Measurements from ENCODE around the gene MMP14. TPM values are rescaled to one million over a fixed set of nuclear protein-coding genes. Genes with fewer than 3 reads are reported as not detected.

Gene MMP14
- total and polyA plus RNA-seq, 9 of the 15 experiments (the other 6 are each of a cell fraction or from before 2014, with no cell fraction given) = 0.36 to 5.8 (median 1.3) TPM; not detected in 2

DNA sequence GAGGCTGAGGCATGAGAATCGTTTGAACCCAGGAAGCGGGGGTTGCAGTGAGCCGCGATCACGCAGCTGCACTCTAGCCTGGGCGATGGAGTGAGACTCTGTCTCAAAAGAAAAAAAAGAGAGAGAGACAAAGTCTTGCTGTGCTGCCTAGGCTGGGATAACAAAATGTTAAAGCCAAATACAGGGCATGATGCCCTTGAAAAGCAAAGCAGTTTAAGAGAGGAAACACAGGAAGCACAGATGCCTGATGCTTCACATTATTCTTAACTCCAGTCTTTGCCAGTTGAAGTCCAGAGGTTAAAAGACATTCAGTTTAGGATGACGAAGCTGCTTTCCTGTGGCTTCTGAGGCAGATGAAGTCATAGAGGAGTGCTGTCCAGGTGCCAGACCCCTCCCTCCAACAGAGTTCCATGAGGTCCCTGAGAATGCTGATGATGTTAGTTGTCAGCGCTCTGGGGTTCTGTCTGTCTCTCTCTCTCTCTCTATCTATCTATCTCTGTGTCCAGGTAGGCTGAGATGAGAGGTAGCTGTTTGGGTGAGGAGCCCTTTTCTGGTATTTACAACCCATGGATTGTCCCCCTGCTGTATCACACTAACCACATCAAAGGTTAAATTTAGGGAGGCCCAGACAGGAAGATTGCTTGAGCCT is 11.6 kb upstream of the MMP14 start (continued):
- TF ChIP-seq, protein P1, sequence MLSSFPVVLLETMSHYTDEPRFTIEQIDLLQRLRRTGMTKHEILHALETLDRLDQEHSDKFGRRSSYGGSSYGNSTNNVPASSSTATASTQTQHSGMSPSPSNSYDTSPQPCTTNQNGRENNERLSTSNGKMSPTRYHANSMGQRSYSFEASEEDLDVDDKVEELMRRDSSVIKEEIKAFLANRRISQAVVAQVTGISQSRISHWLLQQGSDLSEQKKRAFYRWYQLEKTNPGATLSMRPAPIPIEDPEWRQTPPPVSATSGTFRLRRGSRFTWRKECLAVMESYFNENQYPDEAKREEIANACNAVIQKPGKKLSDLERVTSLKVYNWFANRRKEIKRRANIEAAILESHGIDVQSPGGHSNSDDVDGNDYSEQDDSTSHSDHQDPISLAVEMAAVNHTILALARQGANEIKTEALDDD (IDR thresholded peaks at IDR 0.05) = peak; percentile 52; the same call in 1 of the 2 replicates
- TF ChIP-seq ZNF592 (IDR thresholded peaks at IDR 0.05) = peak; percentile 77
- TF ChIP-seq SAFB (IDR thresholded peaks at IDR 0.05; ENCODE audit: borderline replicate concordance, low read depth, low read length) = no peak
- no peak for TF ChIP-seq KAT2B (IDR thresholded peaks at IDR 0.05; ENCODE audit: low read depth, low read length)
- no peak for TF ChIP-seq ARID4B (CRISPR knock-in tag; IDR thresholded peaks at IDR 0.05)
- TF ChIP-seq ZC3H4 (CRISPR knock-in tag; IDR thresholded peaks at IDR 0.05; ENCODE audit: borderline replicate concordance) = no peak
- TF ChIP-seq, protein P2, sequence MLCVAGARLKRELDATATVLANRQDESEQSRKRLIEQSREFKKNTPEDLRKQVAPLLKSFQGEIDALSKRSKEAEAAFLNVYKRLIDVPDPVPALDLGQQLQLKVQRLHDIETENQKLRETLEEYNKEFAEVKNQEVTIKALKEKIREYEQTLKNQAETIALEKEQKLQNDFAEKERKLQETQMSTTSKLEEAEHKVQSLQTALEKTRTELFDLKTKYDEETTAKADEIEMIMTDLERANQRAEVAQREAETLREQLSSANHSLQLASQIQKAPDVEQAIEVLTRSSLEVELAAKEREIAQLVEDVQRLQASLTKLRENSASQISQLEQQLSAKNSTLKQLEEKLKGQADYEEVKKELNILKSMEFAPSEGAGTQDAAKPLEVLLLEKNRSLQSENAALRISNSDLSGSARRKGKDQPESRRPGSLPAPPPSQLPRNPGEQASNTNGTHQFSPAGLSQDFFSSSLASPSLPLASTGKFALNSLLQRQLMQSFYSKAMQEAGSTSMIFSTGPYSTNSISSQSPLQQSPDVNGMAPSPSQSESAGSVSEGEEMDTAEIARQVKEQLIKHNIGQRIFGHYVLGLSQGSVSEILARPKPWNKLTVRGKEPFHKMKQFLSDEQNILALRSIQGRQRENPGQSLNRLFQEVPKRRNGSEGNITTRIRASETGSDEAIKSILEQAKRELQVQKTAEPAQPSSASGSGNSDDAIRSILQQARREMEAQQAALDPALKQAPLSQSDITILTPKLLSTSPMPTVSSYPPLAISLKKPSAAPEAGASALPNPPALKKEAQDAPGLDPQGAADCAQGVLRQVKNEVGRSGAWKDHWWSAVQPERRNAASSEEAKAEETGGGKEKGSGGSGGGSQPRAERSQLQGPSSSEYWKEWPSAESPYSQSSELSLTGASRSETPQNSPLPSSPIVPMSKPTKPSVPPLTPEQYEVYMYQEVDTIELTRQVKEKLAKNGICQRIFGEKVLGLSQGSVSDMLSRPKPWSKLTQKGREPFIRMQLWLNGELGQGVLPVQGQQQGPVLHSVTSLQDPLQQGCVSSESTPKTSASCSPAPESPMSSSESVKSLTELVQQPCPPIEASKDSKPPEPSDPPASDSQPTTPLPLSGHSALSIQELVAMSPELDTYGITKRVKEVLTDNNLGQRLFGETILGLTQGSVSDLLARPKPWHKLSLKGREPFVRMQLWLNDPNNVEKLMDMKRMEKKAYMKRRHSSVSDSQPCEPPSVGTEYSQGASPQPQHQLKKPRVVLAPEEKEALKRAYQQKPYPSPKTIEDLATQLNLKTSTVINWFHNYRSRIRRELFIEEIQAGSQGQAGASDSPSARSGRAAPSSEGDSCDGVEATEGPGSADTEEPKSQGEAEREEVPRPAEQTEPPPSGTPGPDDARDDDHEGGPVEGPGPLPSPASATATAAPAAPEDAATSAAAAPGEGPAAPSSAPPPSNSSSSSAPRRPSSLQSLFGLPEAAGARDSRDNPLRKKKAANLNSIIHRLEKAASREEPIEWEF (CRISPR knock-in tag; IDR thresholded peaks at IDR 0.05) = no peak
- TF ChIP-seq SREBF1 (IDR thresholded peaks at IDR 0.05; ENCODE audit: borderline replicate concordance, low read depth, low read length) = no peak
- TF ChIP-seq ZNF324 (CRISPR knock-in tag; IDR thresholded peaks at IDR 0.05) = no peak
- TF ChIP-seq SMC3 (conservative IDR thresholded peaks at IDR 0.05; ENCODE audit: insufficient read depth, low read depth, low read length) = no peak
- no peak for TF ChIP-seq HMG20B (CRISPR knock-in tag; IDR thresholded peaks at IDR 0.05)
- TF ChIP-seq ZNF668 (CRISPR knock-in tag; IDR thresholded peaks at IDR 0.05) = no peak

All from K562 (cell line).